ENCODE results near the gene LBX1. TPM values are rescaled to one million over a fixed set of nuclear protein-coding genes. Genes with fewer than 3 reads are reported as not detected.
A peak's percentile ranks its signal among the peaks of the same experiment; 100 is the strongest.

LBX1 gene
- polyA plus RNA-seq (2011; rRNA removed): not detected in 2 replicates
- not detected in 2 replicates for polyA minus RNA-seq (2011; rRNA and poly(A)+ RNA removed)

- Histone ChIP-seq H3K27ac (ENCODE audit: low read depth, low read length) (no peak within 1 kb of the TSS), H3K4me3 (ENCODE audit: low read depth, low read length) (no peak within 1 kb of the TSS), H3K9me3 (ENCODE audit: control insufficient read depth, insufficient read depth, low read length) (peaks cover 7% of the 10 kb centered on the region; the same call in 1 of the 2 replicates), H3K27me3 (ENCODE audit: control insufficient read depth, insufficient read depth, low read length) (peaks cover 92% of the 10 kb centered on the region)
- DNase-seq (ENCODE audit: low read depth, low spot score): no peak
- POLR2A ChIA-PET: interaction anchor here (0.5 to 0.9 kb wide), 2 partner anchors 9 to 1077 kb away, joined by 3 read pairs; no protein-coding TSS in a partner anchor
- CTCF ChIA-PET: interaction anchor here (0.8 to 1.5 kb wide), 4 partner anchors 9 to 68 kb away, joined by 3 to 6 read pairs (median 4); no protein-coding TSS in a partner anchor
- no peak for TF ChIP-seq CTCF (IDR thresholded peaks at IDR 0.05; ENCODE audit: low read depth, low read length)
Observed at GRCh38 chr10:101229266-101230182, at the start of gene LBX1. Gene LBX1 (minus strand): TSS chr10:101229463. CDS start chr10:101228815, 648 bp downstream.

DNA sequence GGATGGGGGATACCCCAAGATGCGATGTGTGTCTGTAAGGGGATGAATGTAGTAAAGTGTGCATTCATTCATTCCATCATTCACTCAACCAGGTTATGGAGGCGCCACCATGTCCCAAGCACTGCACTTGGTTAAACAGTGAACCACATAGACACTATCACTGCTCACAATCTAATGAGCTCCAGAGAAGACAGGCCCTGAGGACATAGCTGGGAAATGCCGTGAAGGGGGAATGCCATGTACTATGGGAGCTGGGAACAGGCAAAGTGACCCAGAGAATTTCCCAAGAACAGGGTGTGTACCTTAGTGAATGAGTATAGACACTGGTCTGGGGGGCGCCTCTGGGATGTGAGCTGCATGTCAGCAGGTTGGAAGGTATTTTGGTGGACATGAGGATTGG lies 44.5 kb upstream of the LBX1 start:
- Histone ChIP-seq H3K9me3 (ENCODE audit: control insufficient read depth, insufficient read depth, low read length) (no peaks in the 10 kb centered on the region), H3K4me3 (ENCODE audit: low read depth, low read length) (no peak overlapping the region), H3K27ac (ENCODE audit: low read depth, low read length) (no peak overlapping the region), H3K27me3 (ENCODE audit: control insufficient read depth, insufficient read depth, low read length) (peaks cover 17% of the 10 kb centered on the region)
- no peak for TF ChIP-seq CTCF (IDR thresholded peaks at IDR 0.05; ENCODE audit: low read depth, low read length)
- POLR2A ChIA-PET: no interaction called here
- CTCF ChIA-PET: interaction anchor here (0.5 to 3.2 kb wide), 6 partner anchors 10 to 985 kb away, joined by 3 to 17 read pairs (median 5); no protein-coding TSS in a partner anchor
- no peak for DNase-seq (ENCODE audit: low read depth, low spot score)

DNA sequence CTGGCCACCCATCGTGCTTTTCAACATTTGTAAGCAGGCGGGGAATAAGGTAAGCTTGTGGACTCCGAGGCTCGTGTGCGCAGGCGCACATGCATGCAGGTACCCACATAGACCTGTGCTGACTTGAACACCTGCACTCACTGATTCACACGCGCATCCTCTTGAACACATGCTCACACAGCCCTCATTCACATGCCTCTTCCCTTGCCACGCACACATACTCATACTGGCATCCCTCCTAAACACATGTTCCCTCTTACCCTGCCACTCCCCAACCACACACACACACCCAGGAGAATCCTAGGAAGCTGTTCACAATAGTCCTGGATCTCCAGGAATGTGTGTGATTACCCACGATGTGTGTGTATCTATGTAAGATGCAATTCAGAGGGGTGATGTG lies 44.1 kb upstream of the LBX1 start:
- TF ChIP-seq CTCF (IDR thresholded peaks at IDR 0.05; ENCODE audit: low read depth, low read length): no peak
- H3K27me3 ChIP-seq (ENCODE audit: control insufficient read depth, insufficient read depth, low read length): peaks cover 17% of the 10 kb centered on the region
- ChIA-PET POLR2A (no interaction called here), CTCF (interaction anchor here (0.9 to 3.2 kb wide), 8 partner anchors 10 to 298 kb away, joined by 3 to 17 read pairs (median 4); no protein-coding TSS in a partner anchor)
- H3K9me3 ChIP-seq (ENCODE audit: control insufficient read depth, insufficient read depth, low read length): no peaks in the 10 kb centered on the region
- no peak overlapping the region for H3K4me3 ChIP-seq (ENCODE audit: low read depth, low read length)
- DNase-seq (ENCODE audit: low read depth, low spot score): no peak
- no peak overlapping the region for H3K27ac ChIP-seq (ENCODE audit: low read depth, low read length)

DNA sequence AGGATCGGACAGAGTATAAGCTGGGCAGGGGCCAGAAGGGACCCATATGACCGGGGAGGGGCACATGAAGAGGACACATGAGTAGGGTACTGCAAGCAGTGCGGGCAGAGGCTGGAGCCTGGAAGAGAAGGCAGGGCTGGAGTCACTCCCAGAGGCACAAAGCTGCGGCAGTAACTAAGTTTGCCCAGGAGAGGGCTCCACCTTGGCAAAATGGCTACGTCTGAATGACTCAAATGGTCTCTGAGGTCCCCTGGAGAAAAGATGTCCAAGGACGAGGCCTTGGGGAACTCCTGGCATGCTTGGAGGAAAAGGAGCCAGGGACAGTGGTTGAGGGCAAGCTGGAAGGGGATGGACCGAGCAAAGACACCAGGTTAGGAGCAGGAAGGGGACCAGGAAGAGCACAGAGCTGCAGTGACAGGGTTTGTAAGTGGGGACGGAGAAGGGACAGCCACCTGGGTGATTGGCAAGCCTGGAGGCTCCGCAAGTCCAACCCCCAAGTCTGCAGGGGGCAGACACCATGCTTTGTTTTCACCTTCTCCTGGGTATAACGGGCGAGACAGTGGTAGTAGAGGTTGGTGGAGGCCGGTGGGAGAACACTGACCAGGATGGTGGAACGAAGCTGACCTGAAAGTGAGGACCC lies 43.1 kb upstream of the LBX1 start:
- DNase-seq (ENCODE audit: low read depth, low spot score): peak; percentile 21
- Histone ChIP-seq H3K27me3 (ENCODE audit: control insufficient read depth, insufficient read depth, low read length) (peaks cover 17% of the 10 kb centered on the region), H3K27ac (ENCODE audit: low read depth, low read length) (no peak overlapping the region), H3K9me3 (ENCODE audit: control insufficient read depth, insufficient read depth, low read length) (no peaks in the 10 kb centered on the region), H3K4me3 (ENCODE audit: low read depth, low read length) (no peak overlapping the region)
- CTCF ChIA-PET: interaction anchor here (0.6 to 3.3 kb wide), 18 partner anchors 8 to 722 kb away, joined by 3 to 17 read pairs (median 4); no protein-coding TSS in a partner anchor
- TF ChIP-seq CTCF (IDR thresholded peaks at IDR 0.05; ENCODE audit: low read depth, low read length): peak; percentile 79
- POLR2A ChIA-PET: no interaction called here

Measured in AG04450 (cell line).